H4 (cell line): ENCODE results near the gene CNN2. TPM values are rescaled to one million over a fixed set of nuclear protein-coding genes. Genes with fewer than 3 reads are reported as not detected.

Experiments
- DNase-seq: peaks from one replicate; pipeline ENCODE4 v3.0.0-alpha.2; 2015; ENCODE audit warnings: low spot score
- total RNA-seq: library from RNA; depleted of rRNA; stranded (reverse); fragments of >200 nt; shearing (Covaris generic); gene quantifications from 2 replicates; pipeline ENCODE4 v1.2.3, GENCODE V29; 2014; rRNA removed

CNN2 gene
- total RNA-seq: 111 and 123 TPM in 2 replicates

- peak; percentile 70 for DNase-seq
These were observed at the start of gene CNN2 for GRCh38 chr19:1025960-1026782. CNN2 (plus strand) TSS chr19:1026608; CDS start chr19:1026662, 54 bp downstream.

GRCh38 chr19:977058-977464, 49.3 kb upstream of the CNN2 start:
- no peak for DNase-seq

- no peak for DNase-seq
These were observed 47.1 kb upstream of the CNN2 start for GRCh38 chr19:979318-979741.

DNA sequence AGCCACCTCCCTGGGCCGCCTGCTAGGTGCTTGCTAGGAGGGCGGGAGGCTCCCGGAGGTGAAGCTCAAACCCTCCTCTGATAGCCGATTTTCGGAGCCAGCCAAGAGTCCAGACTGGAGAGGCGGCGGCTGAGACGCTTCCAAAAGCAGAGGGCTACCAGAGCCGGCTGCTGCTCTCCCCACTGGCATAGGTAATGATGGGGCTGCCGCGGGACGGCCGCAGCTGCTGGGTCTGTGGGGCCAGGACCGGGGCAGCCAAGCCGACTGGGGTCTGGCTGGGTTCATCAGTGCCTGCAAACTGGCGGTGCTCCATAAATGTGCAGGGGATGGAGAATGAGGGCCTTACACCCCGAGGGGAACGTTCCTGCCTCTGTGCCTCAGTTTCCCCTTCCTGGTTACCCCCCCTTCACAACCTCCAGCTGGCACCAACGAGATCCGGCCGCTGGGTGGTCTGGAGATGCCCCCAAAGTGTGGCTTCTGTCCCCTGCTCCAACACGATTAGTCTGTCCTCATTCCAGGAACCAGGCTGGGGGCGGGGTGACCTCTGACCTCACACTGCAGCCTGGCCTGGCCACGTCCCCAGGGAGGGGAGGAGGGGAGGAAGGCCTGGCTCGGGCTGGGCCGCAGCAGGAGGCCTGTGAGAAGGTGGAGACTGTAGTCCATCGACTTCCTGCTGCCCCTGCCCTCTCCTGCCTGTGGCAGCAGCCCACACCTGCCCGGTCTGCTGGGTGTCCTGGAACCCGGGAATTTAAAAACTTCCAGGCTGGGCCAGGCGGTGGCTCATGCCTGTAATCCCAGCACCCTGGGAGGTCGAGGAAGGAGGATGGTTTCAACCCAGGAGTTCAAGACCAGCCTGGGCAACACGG, 46.0 kb upstream of the CNN2 start:
- DNase-seq: no peak

DNA sequence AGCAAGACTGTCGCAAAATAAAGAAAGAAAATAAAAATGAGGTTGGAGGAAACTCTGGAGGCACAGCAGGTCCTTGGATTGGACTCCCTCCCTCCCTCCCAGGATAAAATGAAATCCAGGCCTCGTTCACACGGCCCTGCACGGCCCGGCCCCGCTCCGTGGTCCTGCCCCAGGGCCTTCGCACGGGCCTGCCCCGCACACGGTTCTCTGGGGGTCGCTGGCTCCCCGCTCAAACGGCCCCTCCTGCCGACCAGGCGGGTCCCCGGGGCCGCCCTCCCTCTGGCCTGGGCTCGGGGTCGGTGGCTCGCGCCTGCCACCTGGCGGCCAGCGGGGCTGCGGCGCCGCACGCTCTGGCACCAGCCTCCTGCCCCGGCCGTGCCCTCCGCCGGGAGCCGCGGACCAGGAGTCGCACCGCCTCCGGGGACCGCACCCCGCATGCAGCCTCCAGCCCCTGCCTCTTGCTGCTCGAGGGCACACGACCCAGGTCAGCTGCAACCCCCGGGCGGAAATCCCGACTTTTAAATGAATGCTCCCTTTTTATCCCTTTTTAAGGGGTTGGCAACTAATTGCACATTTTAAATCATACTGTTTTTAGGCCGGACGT, 43.7 kb upstream of the CNN2 start:
- peak; percentile 43 for DNase-seq

GRCh38 chr19:984165-984967, 42.0 kb upstream of the CNN2 start, which contains the start of gene WDR18:
WDR18 (plus strand) TSS chr19:984345; CDS start chr19:984354, 9 bp downstream.
- DNase-seq: peak; percentile 86

- no peak for DNase-seq
These were observed 40.3 kb upstream of the CNN2 start for GRCh38 chr19:986083-986482.

- no peak for DNase-seq
These were observed 38.3 kb upstream of the CNN2 start for GRCh38 chr19:988081-988480.

GRCh38 chr19:988510-988909, 37.9 kb upstream of the CNN2 start:
- no peak for DNase-seq

DNA sequence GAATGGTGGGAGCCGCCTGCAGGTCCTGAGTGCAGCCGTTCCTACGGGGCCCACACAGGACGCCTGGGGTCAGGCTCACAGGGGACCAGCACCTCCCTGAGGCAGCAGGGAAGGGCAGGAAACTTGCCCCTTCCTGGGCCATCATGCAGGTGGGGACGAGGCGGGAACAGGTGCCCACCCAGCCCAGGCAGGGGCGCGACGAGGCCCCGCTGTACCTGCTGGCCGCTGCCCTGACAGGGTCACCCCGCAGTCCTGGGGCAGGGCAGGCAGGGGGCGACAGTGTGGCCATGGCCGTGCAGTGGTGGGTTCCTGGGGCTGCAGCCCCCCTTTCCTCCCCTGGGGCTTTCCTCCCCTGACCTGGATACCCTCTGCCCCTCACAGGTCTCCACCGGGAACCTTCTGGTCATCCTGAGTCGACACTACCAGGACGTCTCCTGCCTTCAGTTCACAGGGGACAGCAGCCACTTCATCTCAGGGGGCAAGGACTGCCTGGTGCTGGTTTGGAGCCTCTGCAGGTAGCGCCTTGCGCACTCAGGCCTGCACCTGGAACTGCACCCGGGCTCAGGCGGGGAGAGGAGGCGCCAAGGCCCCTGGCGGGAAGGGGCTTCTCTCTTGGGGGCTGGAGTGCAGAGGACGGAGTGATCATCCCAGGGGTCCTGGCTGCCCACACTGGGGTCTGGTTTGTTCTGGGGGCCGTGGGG, 36.9 kb upstream of the CNN2 start:
- DNase-seq: no peak

DNA sequence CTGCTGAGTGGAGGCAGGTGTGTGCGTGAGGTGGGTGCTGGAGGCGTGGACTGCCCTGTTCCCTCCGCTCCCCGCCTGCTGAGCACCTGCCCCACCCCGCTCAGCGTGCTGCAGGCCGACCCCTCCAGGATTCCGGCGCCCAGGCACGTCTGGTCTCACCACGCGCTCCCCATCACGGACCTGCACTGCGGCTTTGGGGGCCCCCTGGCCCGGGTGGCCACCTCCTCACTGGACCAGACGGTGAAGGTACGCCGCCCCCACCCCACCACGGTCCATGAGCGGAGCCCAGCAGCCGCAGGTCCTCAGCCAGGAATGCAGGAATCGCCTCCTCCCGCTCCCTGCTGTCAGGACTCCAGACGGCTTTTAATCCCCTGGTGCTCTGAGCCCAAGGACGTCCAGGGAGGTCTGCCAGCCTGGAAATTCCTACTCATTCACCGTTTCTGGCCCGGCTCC, 36.3 kb upstream of the CNN2 start:
- no peak for DNase-seq

GRCh38 chr19:990746-991145, 35.7 kb upstream of the CNN2 start:
- no peak for DNase-seq

- DNase-seq: no peak
These were observed 35.1 kb upstream of the CNN2 start for GRCh38 chr19:991174-991931.

DNA sequence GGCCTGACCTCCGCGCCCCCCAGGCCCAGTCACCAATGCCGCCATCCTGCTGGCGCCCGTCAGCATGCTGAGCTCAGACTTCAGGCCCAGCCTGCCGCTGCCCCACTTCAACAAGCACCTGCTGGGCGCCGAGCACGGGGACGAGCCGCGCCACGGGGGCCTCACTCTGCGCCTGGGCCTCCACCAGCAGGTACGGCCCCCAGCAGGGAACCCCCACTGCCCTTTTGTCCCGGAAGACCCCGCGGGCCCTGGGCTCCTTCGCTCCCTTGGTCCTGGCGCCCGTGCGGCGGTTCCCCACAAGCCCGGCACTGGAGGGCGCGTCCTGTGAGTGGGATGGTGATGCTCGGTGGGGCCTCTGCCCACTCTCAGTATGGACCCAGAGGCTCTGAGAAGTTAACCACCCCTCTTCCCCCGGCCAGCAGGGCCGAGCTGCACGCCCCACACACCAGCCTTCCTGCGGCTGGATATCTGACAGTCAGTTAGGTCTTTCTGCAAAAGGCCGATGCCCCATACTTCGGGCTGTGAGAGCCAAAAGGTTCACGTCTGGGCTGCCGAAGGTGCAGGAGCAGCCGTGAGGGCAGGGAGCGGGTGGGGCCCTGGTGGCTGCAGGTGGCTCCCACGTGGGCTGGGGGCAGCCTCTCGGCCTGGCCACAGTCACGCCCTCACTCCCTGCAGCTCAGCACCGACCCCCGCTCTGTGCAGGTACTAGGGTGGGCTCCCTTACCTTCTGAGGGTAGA, 34.3 kb upstream of the CNN2 start:
- DNase-seq: no peak

DNA sequence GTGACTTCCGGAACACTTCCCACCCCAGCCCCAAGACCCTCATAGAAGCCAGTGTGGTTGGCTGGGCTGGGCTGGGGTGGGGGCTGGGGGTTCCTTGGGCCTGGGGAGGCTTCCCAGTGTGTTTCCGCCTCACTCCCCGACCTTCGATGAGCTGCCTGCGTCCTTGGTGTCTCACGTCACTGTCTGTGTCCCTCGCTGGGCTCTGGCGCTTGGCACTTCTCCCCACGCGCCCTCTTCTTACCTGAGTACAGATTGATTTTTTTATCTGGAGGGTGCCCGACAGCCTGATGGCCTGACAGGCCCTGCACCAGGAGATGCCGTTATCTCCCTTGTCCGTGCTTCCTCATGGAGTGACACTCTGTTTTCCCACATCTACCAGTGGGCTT, 33.7 kb upstream of the CNN2 start:
- DNase-seq: no peak

- no peak for DNase-seq
These were observed 33.0 kb upstream of the CNN2 start for GRCh38 chr19:993361-993830.

GRCh38 chr19:993831-994393, 32.5 kb upstream of the CNN2 start:
- no peak for DNase-seq

DNA sequence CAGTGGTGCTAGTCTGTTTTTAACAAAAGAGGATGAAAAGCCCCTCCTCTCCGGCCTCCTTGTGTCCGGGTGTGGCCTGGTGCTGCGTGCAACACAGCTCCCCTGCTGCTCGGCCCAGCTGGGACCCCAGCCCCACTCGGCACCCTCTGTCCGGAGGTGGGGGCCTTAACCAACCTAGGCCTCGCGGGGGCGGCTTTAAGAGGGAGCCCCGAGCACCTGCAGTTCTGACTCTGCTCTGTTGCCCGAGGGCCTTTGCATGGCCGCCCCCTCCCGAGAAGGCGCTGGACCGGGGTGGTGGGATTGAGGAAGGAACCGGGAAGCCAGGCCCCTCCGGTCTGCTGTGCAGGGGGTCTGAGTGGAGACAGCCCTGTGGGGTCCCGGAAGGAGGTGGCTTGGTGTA, 31.9 kb upstream of the CNN2 start:
- DNase-seq: no peak
